Raji (cell line): Measurements from ENCODE around the gene C1orf210.

Experiments used
- POLR2A ChIP-seq: IDR thresholded peaks from 2 replicates; pipeline ENCODE4 v1.6.1; 2011; ENCODE audit warnings: low read depth, low read length, control low read depth; ENCODE audit not compliant: insufficient read depth

Gene C1orf210

GRCh38 chr1:43305926-43306687, 20.7 kb upstream of the C1orf210 start:
- no peak for TF ChIP-seq POLR2A

- TF ChIP-seq POLR2A = no peak
These were observed 20.1 kb upstream of the C1orf210 start for GRCh38 chr1:43305461-43305860.

- no peak for TF ChIP-seq POLR2A
These were observed 19.5 kb upstream of the C1orf210 start for GRCh38 chr1:43304771-43305300.

DNA sequence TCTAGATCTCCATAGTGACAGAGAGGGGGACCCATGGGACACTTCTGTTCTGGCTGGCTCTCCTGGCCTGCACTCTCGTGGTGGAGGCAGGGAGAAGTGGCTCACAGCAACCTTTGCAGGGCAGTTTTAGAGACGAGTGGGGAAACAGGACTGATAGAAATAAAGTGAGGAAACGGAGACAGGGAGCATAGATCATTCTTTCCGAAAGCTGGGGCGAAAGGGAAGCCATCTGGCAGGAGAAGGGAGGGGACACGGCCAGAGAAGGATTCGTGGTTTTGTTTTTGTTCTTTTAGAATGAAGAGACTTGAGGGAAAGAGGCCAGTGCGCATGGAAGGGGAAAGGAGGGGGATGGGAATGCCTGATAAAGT, 18.9 kb upstream of the C1orf210 start:
- TF ChIP-seq POLR2A = no peak

- no peak for TF ChIP-seq POLR2A
These were observed 18.3 kb upstream of the C1orf210 start for GRCh38 chr1:43303471-43304313.

- no peak for TF ChIP-seq POLR2A
These were observed 17.5 kb upstream of the C1orf210 start for GRCh38 chr1:43302721-43303470.

DNA sequence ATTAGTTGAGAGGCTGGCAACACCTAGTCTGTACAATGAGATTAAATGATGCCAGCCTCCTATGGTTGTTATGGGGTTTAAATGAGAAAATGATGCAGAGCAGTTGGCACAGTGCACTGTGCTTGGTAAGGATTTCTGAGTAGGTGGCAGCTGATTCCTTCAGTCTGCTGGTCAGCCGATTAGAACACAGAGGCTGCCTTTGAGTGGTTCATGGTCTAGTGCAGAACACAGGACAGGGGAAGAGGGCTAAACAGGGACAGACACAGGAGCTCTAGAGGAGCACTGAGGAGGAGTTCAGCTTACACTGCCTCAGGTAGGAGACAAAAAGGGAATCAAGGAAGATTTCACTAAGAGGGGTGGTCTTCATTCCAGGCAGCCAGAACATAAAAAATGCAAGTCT, 16.8 kb upstream of the C1orf210 start:
- TF ChIP-seq POLR2A = no peak

- TF ChIP-seq POLR2A = no peak
These were observed 15.2 kb upstream of the C1orf210 start, which contains the start of gene TIE1 for GRCh38 chr1:43300378-43301094. Gene TIE1, plus strand, starts transcription at chr1:43300982. Its CDS starts 90 bp downstream, at chr1:43301072.

DNA sequence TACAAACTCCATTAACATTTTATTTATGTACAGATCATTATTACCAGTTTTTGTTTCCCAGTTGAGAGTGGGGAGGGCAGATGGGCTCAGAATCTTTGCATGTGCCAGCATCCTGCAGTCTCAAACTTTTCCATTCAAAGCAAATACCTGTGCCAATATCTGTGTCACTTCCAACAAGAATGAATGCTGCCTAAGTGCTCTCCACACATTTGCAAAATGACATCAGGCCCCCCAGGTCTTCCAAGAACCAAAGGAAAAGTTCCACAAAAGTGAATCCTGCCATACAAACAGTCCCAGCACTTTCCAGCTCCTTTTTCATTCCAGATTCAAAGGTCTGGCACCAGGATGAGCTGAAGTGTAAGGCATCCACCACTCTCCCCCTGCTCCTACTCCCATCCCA, 13.7 kb upstream of the C1orf210 start:
- TF ChIP-seq POLR2A = no peak

DNA sequence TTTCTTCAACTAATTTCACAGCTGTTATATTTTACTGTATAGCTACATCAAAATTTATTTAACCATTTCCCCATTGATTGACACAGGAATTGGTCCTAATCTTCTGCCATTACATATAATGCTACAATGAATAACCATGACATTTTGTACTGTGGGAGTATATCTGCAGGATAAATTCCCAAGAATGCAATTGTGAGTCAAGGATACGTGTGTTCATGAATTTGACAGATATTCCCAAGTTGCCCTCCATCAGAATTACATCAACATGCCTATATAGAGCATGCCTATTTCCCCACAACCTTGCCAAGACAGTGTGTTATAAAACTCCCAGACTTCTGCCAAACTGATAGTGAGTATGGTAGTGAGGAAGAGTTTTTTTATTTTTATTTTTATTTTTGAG, 12.7 kb upstream of the C1orf210 start:
- TF ChIP-seq POLR2A = no peak

GRCh38 chr1:43296207-43296606, 10.8 kb upstream of the C1orf210 start:
- TF ChIP-seq POLR2A = no peak

DNA sequence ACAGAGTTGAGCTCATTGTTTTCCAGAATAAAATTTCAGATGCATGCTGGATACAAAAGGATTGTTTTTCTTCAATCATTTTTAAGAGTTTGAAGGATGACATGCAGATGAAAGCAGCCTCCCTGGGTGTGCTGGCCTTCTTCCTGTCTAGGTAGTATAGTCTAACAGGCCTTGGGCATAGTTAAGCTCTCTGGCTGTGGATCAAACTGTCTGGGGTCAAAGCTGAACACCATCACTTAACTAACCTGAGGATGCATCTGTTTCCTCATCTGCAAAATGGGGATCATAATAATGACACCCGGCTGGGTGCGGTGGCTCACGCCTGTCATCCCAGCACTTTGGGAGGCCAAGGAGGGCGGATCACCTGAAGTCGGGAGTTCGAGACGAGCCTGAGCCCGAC, 9.4 kb upstream of the C1orf210 start:
- TF ChIP-seq POLR2A = no peak

DNA sequence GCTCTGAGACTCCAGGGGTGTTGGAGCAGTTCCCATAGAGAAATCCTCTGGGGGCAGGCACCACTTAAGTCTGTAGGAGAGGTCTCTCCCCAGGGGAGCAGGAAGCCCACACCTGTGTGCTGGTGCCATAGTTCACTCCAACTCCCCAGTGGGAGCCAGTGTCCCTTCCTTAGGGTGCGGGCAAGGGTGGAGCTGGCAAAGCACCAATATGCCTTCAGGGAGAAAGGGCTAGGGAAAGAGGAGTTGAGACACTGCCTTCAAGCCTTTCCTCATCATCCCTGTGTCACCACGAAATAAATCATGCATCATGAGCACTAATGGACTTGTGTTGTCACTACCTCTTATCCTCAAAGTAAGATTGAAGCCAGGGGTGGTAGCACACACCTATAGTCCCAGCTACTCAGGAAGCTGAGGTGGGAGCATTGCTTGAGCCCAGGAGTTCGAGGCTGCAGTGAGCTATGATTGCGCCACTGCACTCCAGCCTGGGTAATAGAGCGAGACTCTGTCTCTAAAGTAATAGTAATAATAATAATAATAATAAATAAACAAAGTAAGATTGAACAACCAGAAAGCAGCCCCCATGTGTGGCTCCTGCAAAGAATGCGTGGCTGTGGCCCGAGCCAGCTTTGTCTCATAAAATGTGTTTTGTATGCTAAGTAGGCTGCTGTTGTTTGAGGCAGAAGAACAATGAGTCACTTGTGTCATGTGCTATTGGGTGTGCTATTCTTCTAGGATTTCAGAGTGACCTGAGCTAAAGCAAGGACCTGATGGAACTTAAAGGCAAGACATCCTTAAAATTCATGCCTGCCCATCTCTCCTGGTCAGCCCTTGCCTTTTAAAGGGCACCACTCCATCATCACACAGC, 8.7 kb upstream of the C1orf210 start:
- no peak for TF ChIP-seq POLR2A

- TF ChIP-seq POLR2A = no peak
These were observed 7.8 kb upstream of the C1orf210 start for GRCh38 chr1:43293176-43293575.

GRCh38 chr1:43292679-43293078, 7.3 kb upstream of the C1orf210 start:
- no peak for TF ChIP-seq POLR2A
